Measurements from ENCODE around the gene APOA4.
A peak's percentile ranks its signal among the peaks of the same experiment; 100 is the strongest.

APOA4 gene

DNA sequence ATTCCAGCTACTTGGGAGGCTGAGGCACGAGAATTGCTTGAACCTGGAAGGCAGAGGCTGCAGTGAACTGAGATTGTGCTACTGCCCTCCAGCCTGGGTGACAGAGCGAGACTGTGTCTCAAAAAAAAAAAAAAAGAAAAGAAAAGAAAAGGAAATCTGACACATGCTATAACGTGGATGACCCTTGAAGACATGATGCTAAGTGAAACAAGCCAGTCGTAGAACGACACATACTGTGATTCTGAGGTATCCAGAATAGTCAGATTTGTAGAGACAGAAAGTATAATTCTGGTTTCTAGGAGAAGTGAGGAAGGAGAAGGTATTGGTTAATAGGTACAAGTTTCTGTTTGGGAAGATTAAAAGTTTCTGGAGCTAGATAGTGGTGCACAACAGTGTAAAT lies 24.7 kb downstream of the APOA4 start:
- no peak for DNase-seq

DNA sequence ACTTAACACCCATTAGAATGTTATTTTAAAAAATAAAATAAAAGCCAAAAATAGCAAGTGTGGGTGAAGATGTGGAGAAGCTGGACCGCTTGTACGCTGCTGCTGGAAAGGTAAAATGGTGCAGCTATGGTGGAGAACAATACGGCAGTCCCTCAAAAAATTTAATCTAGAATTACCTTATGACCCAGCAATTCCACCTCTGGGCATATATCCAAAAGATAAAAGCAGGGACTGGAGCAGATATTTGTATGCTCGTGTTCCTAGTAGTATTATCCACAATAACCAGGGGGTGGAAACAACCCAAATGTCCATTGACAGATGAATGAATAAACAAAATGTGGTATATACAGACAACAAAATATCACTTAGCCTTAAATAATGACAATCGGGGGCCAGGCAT lies 25.3 kb downstream of the APOA4 start:
- DNase-seq = no peak

DNA sequence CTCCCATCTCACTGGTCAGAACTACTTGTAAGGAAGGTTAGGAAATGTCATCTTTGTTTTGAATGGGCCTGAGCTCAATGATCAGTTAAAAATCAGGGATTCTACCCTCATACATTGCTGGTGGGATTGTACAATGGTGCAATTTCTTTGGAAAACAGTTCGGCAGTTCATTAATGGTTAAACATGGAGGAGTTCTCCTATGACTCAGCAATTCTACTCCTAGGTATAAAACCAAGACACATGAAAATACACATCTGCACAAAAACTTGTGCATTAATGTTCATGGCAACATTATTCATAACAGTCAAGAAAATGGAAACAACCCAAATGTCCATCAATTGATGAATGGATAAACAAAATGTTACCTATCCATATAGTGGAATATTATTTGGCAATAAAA lies 26.6 kb downstream of the APOA4 start:
- no peak for DNase-seq

DNA sequence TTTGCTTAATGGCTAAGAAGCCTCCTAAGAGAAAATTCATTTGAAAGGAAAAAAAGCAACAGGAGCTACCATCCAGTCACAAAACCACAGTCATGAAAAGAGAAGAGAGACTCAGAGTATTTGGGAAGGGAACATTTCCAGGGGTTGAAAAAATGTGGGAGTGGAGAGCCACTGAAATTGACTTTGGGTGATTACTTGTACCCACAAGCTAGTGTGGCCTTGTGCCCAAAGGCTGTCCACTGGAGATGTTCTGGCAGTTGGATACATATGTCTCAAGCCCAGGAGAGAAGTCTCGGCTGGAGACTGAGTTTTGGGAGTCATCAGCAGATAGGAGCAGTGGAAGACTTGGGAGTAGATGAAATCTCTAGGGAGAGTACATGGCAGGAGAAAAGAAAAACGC lies 28.3 kb downstream of the APOA4 start:
- DNase-seq = no peak

- DNase-seq = no peak
Observed at GRCh38 chr11:116793772-116794097, 29.4 kb downstream of the APOA4 start.

- DNase-seq = no peak
Observed at GRCh38 chr11:116792869-116793771, 30.0 kb downstream of the APOA4 start.

GRCh38 chr11:116792144-116792868 lies 30.8 kb downstream of the APOA4 start:
- no peak for DNase-seq

DNA sequence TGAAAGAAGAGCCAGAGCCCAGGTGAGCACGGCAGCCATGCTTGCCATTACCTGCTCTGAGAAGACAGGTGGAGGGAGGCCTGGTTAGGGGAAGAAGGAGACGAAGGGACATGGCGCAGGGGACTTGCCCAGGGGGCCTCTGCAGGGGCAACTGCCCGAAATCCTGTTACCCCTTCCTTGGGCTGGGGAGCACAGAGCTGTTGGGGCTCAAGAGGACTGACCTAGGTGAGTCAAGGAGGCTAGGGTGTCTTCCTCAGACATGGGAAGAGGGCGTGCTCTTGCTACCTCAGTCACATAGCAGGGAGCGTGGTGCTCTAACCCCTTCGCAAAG lies 31.3 kb downstream of the APOA4 start, which contains the start of gene APOA5:
TSS of gene APOA5 (minus strand) at position 67 of the 331 bp plus-strand sequence. CDS start at position 48, 19 bp downstream.
- DNase-seq = no peak

DNA sequence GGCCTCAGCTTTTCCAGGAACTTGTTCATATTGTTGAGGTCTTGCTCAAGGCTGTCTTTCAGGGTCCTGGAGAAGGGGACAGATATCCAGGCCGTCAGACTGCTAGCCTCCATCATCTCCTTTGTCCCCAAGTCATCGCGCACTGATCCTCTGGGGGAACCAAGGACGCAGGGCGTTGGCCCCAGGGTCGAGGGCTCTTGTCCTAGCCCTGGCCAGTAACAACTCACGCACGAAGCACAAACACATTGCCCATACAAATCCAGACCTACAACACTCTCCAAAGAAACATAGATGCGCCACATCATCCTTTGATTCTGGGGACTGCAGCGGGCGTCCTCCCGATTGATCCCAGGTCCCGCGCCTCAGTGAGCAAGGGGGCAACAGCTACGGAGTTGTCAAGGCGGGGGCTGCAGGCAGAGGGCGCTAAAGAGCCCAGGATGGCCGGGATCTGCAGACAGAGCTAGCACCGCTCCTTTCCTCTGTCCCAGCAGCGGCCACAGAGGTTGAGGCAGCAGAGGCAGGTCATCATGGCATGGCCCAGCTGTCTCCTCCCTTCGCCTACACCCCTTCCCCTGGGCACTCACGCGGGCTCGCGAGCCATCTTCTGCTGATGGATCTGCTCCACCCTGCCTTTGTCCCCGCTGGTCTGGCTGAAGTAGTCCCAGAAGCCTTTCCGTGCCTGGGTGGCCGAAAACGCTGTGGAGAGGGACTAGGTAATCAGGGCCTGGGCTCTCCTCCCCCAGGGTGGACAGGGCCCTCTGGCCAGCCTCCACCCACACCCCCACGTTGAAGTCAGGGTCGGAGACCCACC lies 31.9 kb downstream of the APOA4 start:
- peak; percentile 22 for DNase-seq

GRCh38 chr11:116790167-116791001 lies 32.7 kb downstream of the APOA4 start:
- no peak for DNase-seq

DNA sequence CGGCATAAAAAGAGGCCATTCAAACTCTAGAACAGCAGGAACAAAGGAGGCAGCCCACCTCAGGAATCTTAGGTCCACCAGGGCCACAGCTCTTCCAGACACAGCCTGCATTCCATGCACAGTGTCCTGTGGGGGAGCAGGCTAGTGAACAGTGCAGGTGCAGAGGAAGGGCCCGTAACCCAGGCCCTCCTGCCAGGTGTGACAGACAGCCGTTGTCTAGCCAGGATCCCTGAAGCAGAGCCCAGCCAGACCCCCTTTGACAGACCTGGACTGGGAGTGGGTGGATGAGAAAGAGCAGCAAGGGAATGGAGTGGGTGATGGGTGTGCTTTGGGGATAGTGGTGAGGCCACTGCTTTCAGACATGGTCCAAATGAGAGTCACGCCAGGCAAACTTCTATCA lies 34.1 kb downstream of the APOA4 start:
- no peak for DNase-seq

- DNase-seq = no peak
Observed at GRCh38 chr11:116788534-116788933, 34.6 kb downstream of the APOA4 start.

- DNase-seq = no peak
Observed at GRCh38 chr11:116787786-116788486, 35.2 kb downstream of the APOA4 start, which contains the start of gene ZPR1. TSS of gene ZPR1 (minus strand) at chr11:116788023. CDS start at chr11:116787990, 33 bp downstream.

DNA sequence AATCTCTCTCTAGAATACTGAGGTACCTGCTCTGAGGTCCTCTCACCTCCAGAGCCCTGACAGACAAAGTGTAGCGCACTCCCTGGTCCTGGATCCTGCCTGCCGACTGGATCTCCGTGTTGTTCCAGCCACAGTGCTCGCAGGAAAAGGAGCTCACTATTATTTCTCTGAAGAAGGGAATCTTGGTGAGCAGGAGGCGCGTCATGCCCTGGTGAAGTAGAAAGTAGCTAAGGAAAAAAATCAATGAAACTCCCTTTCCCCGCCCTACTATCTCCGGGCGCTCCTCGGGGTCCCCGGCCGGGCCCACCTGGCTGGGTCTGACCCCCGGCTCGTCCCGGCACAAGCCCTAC lies 35.7 kb downstream of the APOA4 start:
- no peak for DNase-seq

- no peak for DNase-seq
Observed at GRCh38 chr11:116786966-116787365, 36.1 kb downstream of the APOA4 start.

DNA sequence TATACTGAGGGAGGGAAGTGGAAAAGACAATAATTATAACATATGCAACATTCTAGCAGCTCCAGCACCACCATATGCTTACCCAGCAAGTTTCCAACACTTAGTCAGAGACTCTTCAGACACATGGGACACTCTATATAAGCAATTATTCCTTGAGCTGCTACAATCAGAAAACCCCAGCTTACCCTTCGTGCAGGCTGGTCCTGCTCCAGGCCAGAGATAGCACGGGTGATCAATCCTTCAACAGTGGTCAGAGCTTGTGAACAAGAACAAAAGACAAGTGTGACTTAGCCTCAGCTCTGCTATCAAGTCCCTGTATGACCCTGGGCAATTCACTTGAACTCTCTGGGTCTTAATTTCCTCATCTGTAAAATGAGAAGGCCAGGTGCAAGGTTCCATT lies 36.8 kb downstream of the APOA4 start:
- DNase-seq = no peak

- DNase-seq = no peak
Observed at GRCh38 chr11:116782728-116783127, 40.4 kb downstream of the APOA4 start.

GRCh38 chr11:116778556-116778955 lies 44.5 kb downstream of the APOA4 start:
- DNase-seq = no peak

DNA sequence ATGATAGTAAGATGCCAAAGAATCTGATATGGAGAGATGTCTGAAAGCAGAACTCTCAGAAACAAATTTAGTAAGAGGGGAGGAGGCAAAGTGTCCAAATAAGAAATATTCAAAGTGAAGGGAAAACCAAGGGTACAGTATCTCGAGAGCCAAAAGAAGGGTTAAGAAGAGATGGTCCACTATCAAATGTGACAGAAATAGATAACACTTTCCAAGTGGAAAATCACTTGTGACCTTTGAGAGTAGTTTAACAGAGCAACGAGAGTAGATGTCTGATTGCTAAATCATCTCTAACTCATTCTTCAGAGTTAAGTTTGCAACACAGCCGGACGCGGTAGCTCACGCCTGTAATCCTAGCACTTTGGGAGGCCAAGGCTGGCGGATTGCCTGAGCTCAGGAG lies 46.0 kb downstream of the APOA4 start:
- DNase-seq = no peak

DNA sequence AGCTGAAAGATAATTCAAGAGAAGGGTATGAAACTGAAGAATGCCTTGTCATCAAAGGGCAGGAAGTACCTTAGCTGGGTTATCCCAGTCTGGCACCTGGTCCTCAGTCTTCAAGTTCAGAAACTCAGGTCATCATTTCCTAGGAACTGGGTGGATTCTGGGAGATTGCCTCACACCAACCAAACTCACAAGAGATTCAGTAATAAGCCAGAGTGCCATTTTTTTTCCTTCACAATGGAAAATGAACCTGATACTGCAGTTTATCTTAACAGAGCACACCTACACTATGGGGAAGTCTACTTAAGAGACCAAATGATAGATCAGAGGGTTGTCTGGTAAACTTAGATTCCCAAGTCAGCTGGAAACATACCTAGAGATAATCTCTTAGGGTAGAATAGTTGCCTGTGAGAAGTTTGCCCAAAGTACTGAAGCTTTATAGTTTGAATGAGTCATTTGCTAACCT lies 46.6 kb downstream of the APOA4 start:
- DNase-seq = no peak

DNA sequence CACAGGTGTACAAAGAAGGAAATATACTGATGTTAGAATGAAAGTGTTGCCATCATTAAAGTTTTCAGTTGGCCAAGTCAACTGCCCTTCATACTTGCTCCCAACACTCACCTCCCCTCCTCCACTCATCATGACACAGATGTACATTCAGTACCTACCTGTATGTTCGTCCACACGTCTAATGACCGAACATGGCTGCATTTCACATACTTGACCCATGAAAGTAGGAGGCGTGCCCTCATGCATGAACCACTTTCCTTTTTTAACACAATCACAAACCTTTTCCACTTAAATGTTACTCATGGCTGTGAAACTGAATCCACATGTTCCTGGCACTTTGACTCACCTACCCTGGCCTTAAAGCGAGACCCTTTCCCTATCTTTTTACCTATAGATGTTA lies 47.1 kb downstream of the APOA4 start:
- DNase-seq = no peak

GRCh38 chr11:116774661-116775060 lies 48.4 kb downstream of the APOA4 start:
- no peak for DNase-seq
